Ascending aorta (tissue), 2 donors: ENCODE data around the gene PLPPR5. TPM values are rescaled to one million over a fixed set of nuclear protein-coding genes. Genes with fewer than 3 reads are reported as not detected.
"Not testable (repeated sequence)": the region's sequence is repeated elsewhere in the genome, so short reads cannot be mapped to it uniquely, and the experiment has no call there.

ENCODE experiments used
- DNase-seq, 2 donors: peaks; one replicate each; pipeline ENCODE4 v3.0.0-alpha.2; 2019; ENCODE audit warnings: low spot score in 2 of 2
- H3K27ac ChIP-seq, 2 donors: fragments of 200-600 bp; sonication (generic); one replicate each; pipeline ENCODE4 v1.5.1; 2016 to 2017; ENCODE audit warnings: mild to moderate bottlenecking in 1 of 2
- H3K27me3 ChIP-seq: fragments of 200-600 bp; sonication (generic); one replicate; pipeline ENCODE4 v1.5.1; 2017
- H3K36me3 ChIP-seq, 2 donors: fragments of 200-600 bp; sonication (generic); one replicate each; pipeline ENCODE4 v1.5.1; 2016
- H3K4me1 ChIP-seq, 2 donors: fragments of 200-600 bp; sonication (generic); one replicate each; pipeline ENCODE4 v1.5.1; 2016 to 2017; ENCODE audit warnings: mild to moderate bottlenecking in 1 of 2
- H3K4me3 ChIP-seq, 2 donors: fragments of 200-600 bp; sonication (generic); one replicate each; pipeline ENCODE4 v1.5.1; 2016 to 2017; ENCODE audit warnings: mild to moderate bottlenecking in 1 of 2
- H3K9me3 ChIP-seq, 2 donors: fragments of 200-600 bp; sonication (generic); one replicate each; pipeline ENCODE4 v1.5.1; 2016
- intact Hi-C: fragments of 100-400 bp; cut with DNase I; formaldehyde crosslinking; loops from one replicate; pipeline ENCODE4 v1.15.1; 2023
- total RNA-seq: library from RNA; depleted of rRNA; stranded (reverse); fragments of >200 nt; gene quantifications from one replicate; pipeline ENCODE4 v1.1.0, GENCODE V29; 2016
- TF ChIP-seq, protein P1 (sequence below), 3 experiments: fragments of 200-600 bp in 2 of 3; fragments of 450-650 bp in 1 of 3; sonication (generic) in 2 of 3; IDR thresholded peaks; one replicate each; pipeline ENCODE4 v1.5.1; 2016 to 2019; ENCODE audit warnings: antibody characterized with exemption in 3 of 3, mild to moderate bottlenecking in 1 of 3, moderate library complexity in 1 of 3

PLPPR5 gene, protein sequence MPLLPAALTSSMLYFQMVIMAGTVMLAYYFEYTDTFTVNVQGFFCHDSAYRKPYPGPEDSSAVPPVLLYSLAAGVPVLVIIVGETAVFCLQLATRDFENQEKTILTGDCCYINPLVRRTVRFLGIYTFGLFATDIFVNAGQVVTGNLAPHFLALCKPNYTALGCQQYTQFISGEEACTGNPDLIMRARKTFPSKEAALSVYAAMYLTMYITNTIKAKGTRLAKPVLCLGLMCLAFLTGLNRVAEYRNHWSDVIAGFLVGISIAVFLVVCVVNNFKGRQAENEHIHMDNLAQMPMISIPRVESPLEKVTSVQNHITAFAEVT
- not detected for total RNA-seq

DNA sequence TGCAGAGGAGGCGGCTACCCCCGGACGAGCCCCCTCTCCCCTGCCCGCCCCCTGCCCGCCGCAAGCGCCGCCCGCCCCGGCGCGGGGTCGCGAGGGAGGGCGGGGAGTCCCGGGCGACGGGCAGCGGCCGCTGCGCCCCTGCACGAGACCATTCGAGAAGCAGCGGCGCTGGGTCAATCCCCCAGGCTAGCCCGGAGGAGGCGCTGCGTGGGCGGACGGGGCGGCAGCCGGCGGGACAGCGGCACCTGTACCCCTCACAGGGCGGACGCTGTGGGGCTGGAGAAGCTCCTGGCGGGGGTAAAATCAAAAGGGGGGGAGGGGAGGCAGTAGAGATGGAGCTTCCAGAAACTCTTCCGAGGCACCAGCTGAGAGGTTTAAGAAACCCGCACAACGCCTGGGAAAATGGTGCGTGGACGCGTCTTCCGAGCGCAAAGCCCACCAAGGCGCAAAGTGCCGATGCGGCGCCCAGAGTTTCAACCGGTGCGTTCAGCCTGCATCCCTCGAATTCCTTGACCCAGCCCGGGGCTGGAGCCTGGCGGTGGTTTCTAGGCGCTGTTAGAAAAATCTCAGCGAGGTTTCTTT is at the start of gene PLPPR5:
PLPPR5 (minus strand) TSS at position 1 of the 582 bp plus-strand sequence. CDS start 190 bp downstream, outside the sequence.
- no peaks in the 10 kb centered on the region for H3K9me3 ChIP-seq
- TF ChIP-seq, protein P1, sequence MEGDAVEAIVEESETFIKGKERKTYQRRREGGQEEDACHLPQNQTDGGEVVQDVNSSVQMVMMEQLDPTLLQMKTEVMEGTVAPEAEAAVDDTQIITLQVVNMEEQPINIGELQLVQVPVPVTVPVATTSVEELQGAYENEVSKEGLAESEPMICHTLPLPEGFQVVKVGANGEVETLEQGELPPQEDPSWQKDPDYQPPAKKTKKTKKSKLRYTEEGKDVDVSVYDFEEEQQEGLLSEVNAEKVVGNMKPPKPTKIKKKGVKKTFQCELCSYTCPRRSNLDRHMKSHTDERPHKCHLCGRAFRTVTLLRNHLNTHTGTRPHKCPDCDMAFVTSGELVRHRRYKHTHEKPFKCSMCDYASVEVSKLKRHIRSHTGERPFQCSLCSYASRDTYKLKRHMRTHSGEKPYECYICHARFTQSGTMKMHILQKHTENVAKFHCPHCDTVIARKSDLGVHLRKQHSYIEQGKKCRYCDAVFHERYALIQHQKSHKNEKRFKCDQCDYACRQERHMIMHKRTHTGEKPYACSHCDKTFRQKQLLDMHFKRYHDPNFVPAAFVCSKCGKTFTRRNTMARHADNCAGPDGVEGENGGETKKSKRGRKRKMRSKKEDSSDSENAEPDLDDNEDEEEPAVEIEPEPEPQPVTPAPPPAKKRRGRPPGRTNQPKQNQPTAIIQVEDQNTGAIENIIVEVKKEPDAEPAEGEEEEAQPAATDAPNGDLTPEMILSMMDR (IDR thresholded peaks at IDR 0.05): no peak
- intact Hi-C loops: no loop called here
- H3K4me1 ChIP-seq: no peaks in the 10 kb centered on the region
- H3K27me3 ChIP-seq: no peaks in the 10 kb centered on the region
- H3K27ac ChIP-seq: no peak within 1 kb of the TSS
- peak within 1 kb of the TSS; percentile 56 to 59 for H3K4me3 ChIP-seq
- no peak for DNase-seq
- H3K36me3 ChIP-seq: no peaks in the 10 kb centered on the region

DNA sequence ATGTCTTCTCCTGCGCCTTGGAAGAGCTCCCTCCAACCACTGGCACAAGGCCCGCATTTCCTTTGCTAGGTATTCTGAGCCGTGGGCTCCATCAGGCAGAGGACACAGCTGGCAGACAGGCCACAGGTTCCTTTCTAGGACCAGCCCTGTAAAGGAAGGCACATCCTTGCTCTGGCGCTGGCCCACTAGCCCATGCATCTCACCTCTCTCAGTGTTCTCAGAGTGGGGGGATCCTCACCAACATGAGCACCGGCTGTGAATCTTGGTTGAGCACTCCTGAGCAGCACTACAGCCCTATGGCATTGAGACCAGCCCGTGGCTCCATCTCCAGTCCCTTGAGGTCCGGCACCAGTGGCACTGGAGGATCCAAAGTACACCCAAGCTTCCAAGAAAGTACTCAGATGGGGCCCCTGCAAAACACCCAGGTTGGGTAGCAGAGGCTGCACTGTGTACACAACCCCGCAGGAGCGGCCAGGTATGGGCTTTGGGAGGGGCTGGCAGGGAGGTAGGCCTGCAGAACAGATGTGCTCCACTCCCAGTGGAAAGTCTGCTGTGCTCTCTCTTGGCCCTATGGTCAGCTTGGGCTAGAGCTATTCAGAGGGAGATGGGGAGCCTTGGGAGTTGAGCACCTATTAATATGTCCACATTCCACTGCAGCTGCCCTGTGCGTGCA is 47.1 kb upstream of the PLPPR5 start:
- no peaks in the 10 kb centered on the region for H3K9me3 ChIP-seq

DNA sequence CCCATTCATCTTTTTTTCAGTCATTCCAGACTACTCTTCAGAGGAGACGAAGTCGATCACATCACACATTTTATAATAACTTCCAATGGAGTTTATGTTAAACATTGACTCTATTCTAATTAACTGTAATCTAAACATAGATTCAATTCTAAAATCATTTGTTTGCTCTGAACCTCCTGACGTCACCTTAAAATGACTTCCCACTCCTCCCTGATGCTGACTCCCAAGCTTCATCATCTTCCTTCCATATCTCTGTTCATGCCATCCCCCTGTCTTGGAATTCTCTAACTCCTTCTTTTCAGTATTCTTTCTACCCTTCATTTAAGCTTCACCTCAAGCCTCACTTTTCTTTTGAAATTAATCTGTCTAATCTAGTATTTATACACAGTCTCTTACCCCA is 45.1 kb upstream of the PLPPR5 start:
- no peaks in the 10 kb centered on the region for H3K9me3 ChIP-seq
- no peak overlapping the region for H3K4me3 ChIP-seq
- no peak for DNase-seq
- intact Hi-C loops: no loop called here
- H3K27me3 ChIP-seq: no peaks in the 10 kb centered on the region
- no peak overlapping the region for H3K27ac ChIP-seq
- H3K36me3 ChIP-seq: no peaks in the 10 kb centered on the region
- TF ChIP-seq, protein P1 (IDR thresholded peaks at IDR 0.05): no peak
- no peaks in the 10 kb centered on the region for H3K4me1 ChIP-seq

More for the DNA sequence above, 47.1 kb upstream of the PLPPR5 start:
- Histone ChIP-seq H3K27me3 (no peaks in the 10 kb centered on the region), H3K27ac (no peak overlapping the region), H3K4me1 (no peaks in the 10 kb centered on the region), H3K4me3 (no peak overlapping the region), H3K36me3 (no peaks in the 10 kb centered on the region)
- DNase-seq: no peak
- intact Hi-C loops: no loop called here
- TF ChIP-seq, protein P1 (IDR thresholded peaks at IDR 0.05): no peak

DNA sequence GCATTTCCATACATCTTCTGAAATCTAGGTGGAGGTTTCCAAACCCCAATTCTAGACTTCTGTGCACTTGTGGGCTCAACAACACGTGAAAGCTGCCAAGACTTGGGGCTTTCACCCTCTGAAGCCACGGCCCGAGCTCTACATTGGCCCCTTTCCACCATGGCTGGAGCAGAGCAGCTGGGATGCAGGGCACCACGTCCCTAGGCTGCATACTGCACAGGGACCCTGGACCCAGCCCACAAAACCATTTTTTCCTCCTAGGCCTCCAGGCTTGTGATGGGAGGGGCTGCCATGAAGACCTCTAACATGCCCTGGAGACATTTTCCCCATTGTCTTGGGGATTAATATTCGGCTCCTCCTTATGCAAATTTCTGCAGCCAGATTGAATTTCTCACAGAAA is 32.1 kb upstream of the PLPPR5 start:
- peaks cover 0 to 15% of the 10 kb centered on the region in 2 donors for H3K9me3 ChIP-seq
- H3K27me3 ChIP-seq, intact Hi-C loops, DNase-seq, H3K4me3 ChIP-seq, H3K36me3 ChIP-seq, H3K27ac ChIP-seq, H3K4me1 ChIP-seq: not testable (repeated sequence)

DNA sequence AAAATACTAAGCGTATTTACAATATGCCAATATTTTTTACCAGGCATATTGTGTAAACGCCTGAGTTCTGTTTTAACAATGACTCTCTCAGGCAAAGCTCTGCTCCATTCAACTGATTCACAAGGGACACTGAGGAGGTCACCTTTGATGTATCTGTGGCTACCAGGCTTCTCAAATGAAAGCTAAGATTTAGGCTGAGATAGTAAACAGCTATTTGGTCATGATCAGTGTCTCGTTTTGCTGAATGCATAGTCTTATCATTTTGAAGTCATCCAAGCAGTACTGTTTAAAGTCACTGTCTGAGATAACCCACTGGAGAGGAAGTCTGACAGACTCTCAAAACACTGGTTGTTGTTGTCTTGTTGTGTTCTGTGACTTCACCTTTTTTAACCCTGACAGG is 13.7 kb upstream of the PLPPR5 start:
- Histone ChIP-seq H3K4me1 (no peaks in the 10 kb centered on the region), H3K27ac (no peak overlapping the region), H3K27me3 (no peaks in the 10 kb centered on the region), H3K4me3 (no peak overlapping the region), H3K9me3 (no peaks in the 10 kb centered on the region), H3K36me3 (no peaks in the 10 kb centered on the region)
- intact Hi-C loops: no loop called here
- no peak for DNase-seq
- TF ChIP-seq, protein P1 (IDR thresholded peaks at IDR 0.05): no peak

DNA sequence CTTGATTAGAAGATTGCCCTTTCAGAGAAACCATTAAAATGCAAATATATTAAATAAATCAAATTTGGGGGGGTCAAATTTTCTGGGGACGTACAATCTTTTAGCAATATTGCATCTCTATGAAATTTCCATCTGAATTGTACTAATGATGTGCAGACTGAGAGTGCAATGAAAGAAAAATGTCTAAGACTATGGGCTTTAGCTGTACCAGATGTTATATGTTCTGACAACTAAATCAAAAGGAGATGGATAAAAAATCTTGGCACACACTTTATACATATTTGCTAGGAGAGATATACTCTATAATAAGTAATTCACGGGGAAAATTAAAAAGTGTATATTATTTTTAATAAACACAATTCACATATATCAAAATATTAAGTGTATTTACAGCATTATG is 13.0 kb upstream of the PLPPR5 start:
- H3K36me3 ChIP-seq: no peaks in the 10 kb centered on the region
- H3K27ac ChIP-seq: no peak overlapping the region
- H3K4me1 ChIP-seq: no peaks in the 10 kb centered on the region
- no peaks in the 10 kb centered on the region for H3K27me3 ChIP-seq
- TF ChIP-seq, protein P1 (IDR thresholded peaks at IDR 0.05): no peak
- H3K4me3 ChIP-seq: no peak overlapping the region
- no peak for DNase-seq
- intact Hi-C loops: no loop called here
- no peaks in the 10 kb centered on the region for H3K9me3 ChIP-seq
